ENCODE data around the gene KCNQ1OT1. TPM values are rescaled to one million over a fixed set of nuclear protein-coding genes. Genes with fewer than 3 reads are reported as not detected.

The KCNQ1OT1 gene
- total and polyA plus RNA-seq, 9 donors: 0.43 to 11.5 (median 5.2) TPM

DNA sequence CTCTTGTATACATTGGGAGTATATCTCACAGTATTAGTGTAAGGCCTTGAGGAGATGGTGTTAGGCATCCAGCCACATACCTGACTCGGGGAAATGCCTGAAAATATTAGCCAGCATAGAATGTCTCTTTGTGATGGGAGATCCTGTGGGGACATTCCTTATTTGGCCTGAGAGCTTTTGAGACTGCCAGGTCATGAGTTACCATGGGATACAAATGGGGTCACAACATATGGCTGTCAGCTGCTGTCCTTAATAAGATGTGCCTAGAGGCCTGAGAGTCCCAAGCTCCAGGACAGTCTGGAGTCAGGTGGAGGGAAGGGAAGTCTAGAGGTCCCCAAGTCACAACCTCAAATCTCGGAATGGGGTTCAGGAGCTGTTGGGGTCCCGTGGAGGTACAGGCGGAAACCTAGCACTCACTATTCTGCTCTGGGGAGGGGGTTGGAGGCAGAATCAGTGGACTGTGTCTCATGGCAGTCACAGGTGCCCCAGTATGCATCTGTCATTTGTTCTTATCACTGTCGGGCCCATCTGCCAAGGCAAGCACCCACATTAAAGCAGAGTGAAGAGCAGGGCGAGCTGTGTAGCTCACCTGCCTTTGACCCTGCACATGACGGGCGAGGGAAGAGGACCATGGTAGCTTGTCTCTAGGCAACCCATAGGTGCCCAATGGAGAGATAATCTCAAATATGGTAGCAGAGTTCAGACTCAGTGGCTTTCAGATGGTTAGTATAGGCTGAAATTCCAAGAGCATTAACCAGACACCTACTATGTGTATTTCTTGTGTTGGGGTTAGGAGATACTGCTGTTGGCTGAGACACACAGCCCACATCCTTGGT lies 29.9 kb downstream of the KCNQ1OT1 start:
- intact Hi-C loops (cut with DNase I): no loop called here
- TF ChIP-seq, protein P1, sequence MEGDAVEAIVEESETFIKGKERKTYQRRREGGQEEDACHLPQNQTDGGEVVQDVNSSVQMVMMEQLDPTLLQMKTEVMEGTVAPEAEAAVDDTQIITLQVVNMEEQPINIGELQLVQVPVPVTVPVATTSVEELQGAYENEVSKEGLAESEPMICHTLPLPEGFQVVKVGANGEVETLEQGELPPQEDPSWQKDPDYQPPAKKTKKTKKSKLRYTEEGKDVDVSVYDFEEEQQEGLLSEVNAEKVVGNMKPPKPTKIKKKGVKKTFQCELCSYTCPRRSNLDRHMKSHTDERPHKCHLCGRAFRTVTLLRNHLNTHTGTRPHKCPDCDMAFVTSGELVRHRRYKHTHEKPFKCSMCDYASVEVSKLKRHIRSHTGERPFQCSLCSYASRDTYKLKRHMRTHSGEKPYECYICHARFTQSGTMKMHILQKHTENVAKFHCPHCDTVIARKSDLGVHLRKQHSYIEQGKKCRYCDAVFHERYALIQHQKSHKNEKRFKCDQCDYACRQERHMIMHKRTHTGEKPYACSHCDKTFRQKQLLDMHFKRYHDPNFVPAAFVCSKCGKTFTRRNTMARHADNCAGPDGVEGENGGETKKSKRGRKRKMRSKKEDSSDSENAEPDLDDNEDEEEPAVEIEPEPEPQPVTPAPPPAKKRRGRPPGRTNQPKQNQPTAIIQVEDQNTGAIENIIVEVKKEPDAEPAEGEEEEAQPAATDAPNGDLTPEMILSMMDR (IDR thresholded peaks at IDR 0.05): no peak
- no peak for TF ChIP-seq POLR2A (IDR thresholded peaks at IDR 0.05)
- TF ChIP-seq EP300 (IDR thresholded peaks at IDR 0.05): no peak
- Histone ChIP-seq H3K9me3 (no peaks in the 10 kb centered on the region), H3K27me3 (no peaks in the 10 kb centered on the region), H3K4me1 (ENCODE audit: insufficient read depth) (peaks cover 7% of the 10 kb centered on the region), H3K36me3 (no peaks in the 10 kb centered on the region), H3K27ac (no peak overlapping the region), H3K4me3 (no peak overlapping the region)
- 94 to 97% (median 96%) methylated on average over 8 of the region's 8 CpGs for WGBS, 3 donors
- no peak for DNase-seq

DNA sequence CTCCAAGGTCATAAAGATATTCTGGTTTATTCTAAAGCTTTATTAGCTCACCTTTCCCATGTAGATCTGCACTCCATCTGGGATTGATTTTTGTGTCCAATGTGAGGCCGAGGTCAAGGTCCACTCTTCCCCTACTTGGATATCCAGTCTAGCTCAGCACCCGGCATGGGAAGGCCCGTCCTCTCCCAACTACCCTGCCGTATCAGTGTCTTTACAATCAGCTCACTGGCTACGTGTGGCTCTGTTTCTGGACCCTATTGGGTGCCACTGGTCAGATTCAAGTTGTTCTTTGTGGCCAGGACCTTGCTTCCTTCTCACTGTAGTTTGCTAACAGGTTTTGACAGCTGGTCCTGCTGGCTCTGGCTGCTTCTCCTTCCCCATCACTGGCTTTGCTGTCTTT lies 30.9 kb downstream of the KCNQ1OT1 start:
- TF ChIP-seq EP300 (IDR thresholded peaks at IDR 0.05) (no peak), POLR2A (IDR thresholded peaks at IDR 0.05) (no peak)
- TF ChIP-seq, protein P1 (IDR thresholded peaks at IDR 0.05): no peak
- peaks cover under 1% of the 10 kb centered on the region for H3K4me1 ChIP-seq (ENCODE audit: insufficient read depth)
- DNase-seq: no peak
- intact Hi-C loops (cut with DNase I): no loop called here
- H3K27ac ChIP-seq: no peak overlapping the region
- H3K36me3 ChIP-seq: no peaks in the 10 kb centered on the region
- no peaks in the 10 kb centered on the region for H3K27me3 ChIP-seq
- H3K4me3 ChIP-seq: no peak overlapping the region
- H3K9me3 ChIP-seq: no peaks in the 10 kb centered on the region
- 80 to 91% (median 84%) methylated on average over 5 of the region's 5 CpGs for WGBS, 3 donors

DNA sequence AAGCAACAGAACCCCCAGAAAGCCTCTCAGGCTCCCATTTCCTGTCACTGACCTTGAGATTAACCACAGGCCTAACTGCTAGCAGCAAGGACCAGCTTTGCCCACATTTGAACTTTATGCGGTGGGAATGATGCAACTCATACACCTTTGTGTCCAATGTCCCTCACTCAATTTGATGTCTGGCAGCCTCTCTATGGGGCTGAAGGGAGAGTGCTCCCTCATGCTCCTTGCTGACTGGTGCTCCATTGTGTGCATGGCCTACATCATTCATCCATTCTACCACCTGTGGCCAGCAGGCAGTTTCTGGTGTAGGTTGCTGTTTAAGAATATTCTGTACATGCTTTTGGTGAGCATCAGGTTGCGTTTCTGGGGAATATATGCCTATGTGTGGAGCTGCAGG lies 31.9 kb downstream of the KCNQ1OT1 start:
- no peak overlapping the region for H3K4me3 ChIP-seq
- no peak for DNase-seq
- 91 to 96% (median 93%) methylated on average over 2 of the region's 2 CpGs for WGBS, 3 donors
- TF ChIP-seq, protein P1 (IDR thresholded peaks at IDR 0.05): no peak
- TF ChIP-seq EP300 (IDR thresholded peaks at IDR 0.05) (no peak), POLR2A (IDR thresholded peaks at IDR 0.05) (no peak)
- no peaks in the 10 kb centered on the region for H3K9me3 ChIP-seq
- no peaks in the 10 kb centered on the region for H3K36me3 ChIP-seq
- intact Hi-C loops (cut with DNase I): no loop called here
- no peaks in the 10 kb centered on the region for H3K27me3 ChIP-seq
- no peak overlapping the region for H3K27ac ChIP-seq
- H3K4me1 ChIP-seq (ENCODE audit: insufficient read depth): no peaks in the 10 kb centered on the region

DNA sequence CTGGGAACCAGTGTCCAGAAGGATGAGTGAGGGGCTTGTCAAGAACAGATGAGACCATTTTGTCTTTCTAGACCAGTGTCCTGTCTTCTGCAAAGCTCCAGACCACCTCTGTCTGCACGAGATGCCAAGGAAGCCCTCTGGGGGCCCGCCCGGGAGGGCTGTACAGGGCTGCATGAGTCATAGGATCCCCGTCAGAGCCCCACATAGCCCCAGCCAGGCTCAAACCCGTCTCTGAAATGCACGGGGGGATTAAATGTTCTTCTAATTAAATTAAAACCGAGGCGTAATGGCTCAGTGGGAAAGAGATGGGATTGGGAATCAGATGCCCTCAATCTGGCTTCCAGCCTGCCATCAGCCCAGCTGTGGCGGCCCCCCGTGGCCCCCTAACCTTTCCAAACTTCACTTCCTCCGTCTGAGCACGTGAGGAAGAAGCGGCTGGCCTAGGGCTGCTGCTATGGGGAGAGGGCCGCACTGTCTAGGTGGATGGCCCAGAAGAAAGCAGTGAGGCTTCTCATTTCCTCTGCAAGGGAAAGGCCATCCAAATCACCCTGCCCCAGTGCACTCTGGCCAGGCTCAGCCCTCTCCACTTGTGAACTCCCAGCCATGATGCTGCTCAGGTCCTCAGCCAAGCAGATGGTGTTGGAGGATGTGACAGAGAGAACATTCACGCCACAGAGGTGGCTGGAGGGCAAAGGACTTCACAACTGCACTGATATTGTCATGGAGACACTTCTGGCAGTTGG lies 32.8 kb downstream of the KCNQ1OT1 start:
- Histone ChIP-seq H3K9me3 (no peaks in the 10 kb centered on the region), H3K4me1 (ENCODE audit: insufficient read depth) (no peaks in the 10 kb centered on the region), H3K4me3 (no peak overlapping the region), H3K36me3 (no peaks in the 10 kb centered on the region), H3K27ac (no peak overlapping the region), H3K27me3 (no peaks in the 10 kb centered on the region)
- intact Hi-C loops (cut with DNase I): no loop called here
- WGBS, 3 donors: 88 to 91% (median 90%) methylated on average over 15 of the region's 15 CpGs
- TF ChIP-seq, protein P1 (IDR thresholded peaks at IDR 0.05): no peak
- TF ChIP-seq POLR2A (IDR thresholded peaks at IDR 0.05): no peak
- TF ChIP-seq EP300 (IDR thresholded peaks at IDR 0.05): no peak
- DNase-seq: peak in 1 of 5 donors; percentile 7
